Activated T-helper 17 cell treated with anti-CD3 and anti-CD28 coated beads, Interleukin-2, amount 50 U/mL, for 72 hours (primary cell): ENCODE measurements around the gene POM121L2. TPM values are rescaled to one million over a fixed set of nuclear protein-coding genes. Genes with fewer than 3 reads are reported as not detected.

Experiments used
- total RNA-seq, 2 donors: library from RNA; stranded (reverse); gene quantifications; one replicate each; pipeline ENCODE4 v1.2.3, GENCODE V29; 2022

POM121L2 gene
- total RNA-seq, 2 donors from 2014 or later: not detected

Other genes with a start within 250 kb of the POM121L2 start
- gene PRSS16, start 64.6 kb downstream of the POM121L2 start, total RNA-seq: 1 to 10 TPM; 1.8 to 2.6 TPM
- 1 to 10 TPM; 2.0 to 2.7 TPM for gene ZNF391, start 76.5 kb upstream of the POM121L2 start, total RNA-seq
- gene ZNF184, start 160.8 kb upstream of the POM121L2 start, total RNA-seq: 10 to 100 TPM in 1 of 2 donors, 1 to 10 TPM in 1; 8.1 to 11.2 TPM